AG09319 (cell line): ENCODE results near the gene MYO7A.

ENCODE experiments used
- DNase-seq: peaks from one replicate; pipeline ENCODE4 v3.0.0-alpha.2; 2010; ENCODE audit warnings: low read depth; ENCODE audit errors: extremely low read depth
- CTCF ChIP-seq: IDR thresholded peaks from 2 replicates; pipeline ENCODE4 v1.5.1; 2011; ENCODE audit warnings: low read depth, mild to moderate bottlenecking, inconsistent platforms, low read length, moderate library complexity

The MYO7A gene

GRCh38 chr11:77125695-77126094 is 2.4 kb upstream of the MYO7A start:
- DNase-seq = no peak
- no peak for TF ChIP-seq CTCF

GRCh38 chr11:77126156-77126775 is 1.8 kb upstream of the MYO7A start:
- no peak for DNase-seq
- TF ChIP-seq CTCF = no peak

- TF ChIP-seq CTCF = no peak
- DNase-seq = no peak
These were observed 1.2 kb upstream of the MYO7A start for GRCh38 chr11:77126861-77127234.

- DNase-seq = no peak
- TF ChIP-seq CTCF = peak; percentile 100
These were observed 673 bp upstream of the MYO7A start for GRCh38 chr11:77127235-77127911.

- TF ChIP-seq CTCF = no peak
- DNase-seq = no peak
These were observed 1.2 kb downstream of the MYO7A start for GRCh38 chr11:77129069-77129841.

GRCh38 chr11:77129842-77130756 is 2.1 kb downstream of the MYO7A start:
- TF ChIP-seq CTCF = no peak
- DNase-seq = no peak
